HepG2 (cell line): ENCODE measurements around the gene AKAP3. TPM values are rescaled to one million over a fixed set of nuclear protein-coding genes. Genes with fewer than 3 reads are reported as not detected.

Experiments used
- AHR ChIP-seq: IDR thresholded peaks from 2 replicates; pipeline ENCODE4 v1.6.1; 2018; ENCODE audit warnings: missing genetic modification reagents, missing compliant biosample characterization
- BCLAF1 ChIP-seq: fragments of 450-650 bp; IDR thresholded peaks from 2 replicates; pipeline ENCODE4 v1.6.1; 2017; ENCODE audit warnings: mild to moderate bottlenecking
- BORCS8-MEF2B ChIP-seq: sonication (generic); formaldehyde crosslinking; IDR thresholded peaks from 2 replicates; pipeline ENCODE4 v1.8.0; 2022; ENCODE audit warnings: mild to moderate bottlenecking, missing genetic modification reagents
- CC2D1A ChIP-seq: sonication (generic); formaldehyde crosslinking; IDR thresholded peaks from 2 replicates; pipeline ENCODE4 v1.8.1; 2023; ENCODE audit warnings: mild to moderate bottlenecking, missing genetic modification reagents
- ISL2 ChIP-seq: sonication (generic); formaldehyde crosslinking; IDR thresholded peaks from 2 replicates; pipeline ENCODE4 v1.5.0; 2020; ENCODE audit warnings: missing genetic modification reagents
- KDM6A ChIP-seq: IDR thresholded peaks from 2 replicates; pipeline ENCODE4 v1.6.1; 2016; ENCODE audit warnings: low read depth
- MEIS1 ChIP-seq: sonication (generic); formaldehyde crosslinking; IDR thresholded peaks from 2 replicates; pipeline ENCODE4 v1.9.0; 2021; ENCODE audit warnings: mild to moderate bottlenecking, missing genetic modification reagents, moderate library complexity, borderline replicate concordance
- MTA1 ChIP-seq: sonication (generic); formaldehyde crosslinking; IDR thresholded peaks from 2 replicates; pipeline ENCODE4 v1.4.0; 2020; ENCODE audit warnings: missing genetic modification reagents, mild to moderate bottlenecking, borderline replicate concordance
- MXI1 ChIP-seq: IDR thresholded peaks from 3 replicates; pipeline ENCODE4 v1.6.1; 2012; ENCODE audit warnings: low read depth, low read length, inconsistent platforms, borderline replicate concordance
- PHF20 ChIP-seq: sonication (generic); formaldehyde crosslinking; IDR thresholded peaks from 2 replicates; pipeline ENCODE4 v1.5.0; 2020; ENCODE audit warnings: mild to moderate bottlenecking, missing genetic modification reagents
- ZBTB49 ChIP-seq: sonication (generic); formaldehyde crosslinking; IDR thresholded peaks from 2 replicates; pipeline ENCODE4 v1.4.0; 2020; ENCODE audit warnings: missing genetic modification reagents, borderline replicate concordance
- ZNF570 ChIP-seq: sonication (generic); formaldehyde crosslinking; IDR thresholded peaks from 2 replicates; pipeline ENCODE4 v1.4.0; 2020; ENCODE audit warnings: mild to moderate bottlenecking, missing genetic modification reagents, borderline replicate concordance
- ZNF605 ChIP-seq: sonication (generic); formaldehyde crosslinking; IDR thresholded peaks from 2 replicates; pipeline ENCODE4 v1.8.0; 2022; ENCODE audit warnings: mild to moderate bottlenecking, missing genetic modification reagents
- ZNF773 ChIP-seq: sonication (generic); formaldehyde crosslinking; IDR thresholded peaks from 2 replicates; pipeline ENCODE4 v1.4.0; 2020; ENCODE audit warnings: missing genetic modification reagents, borderline replicate concordance
- ZNF839 ChIP-seq: sonication (generic); formaldehyde crosslinking; IDR thresholded peaks from 2 replicates; pipeline ENCODE4 v1.4.0; 2020; ENCODE audit warnings: missing genetic modification reagents, mild to moderate bottlenecking, borderline replicate concordance
- polyA plus RNA-seq, 8 experiments: library from polyadenylated mRNA; depleted of rRNA in 3 of 8; stranded (reverse) in 7 of 8; unstranded in 1 of 8; fragments of >200 nt; fragmentation: Illumina TruSeq in 4 of 8; extraction: Trizol in 4 of 8; gene quantifications; 2 replicates each; pipeline versions ENCODE4 v1.2.1 to v1.2.3, GENCODE V29; 2011 to 2016; ENCODE audit warnings: low read depth in 4 of 8, missing spikeins in 1 of 8, mixed read lengths in 1 of 8; ENCODE audit not compliant: insufficient read depth in 1 of 8
- total RNA-seq, 5 experiments: library from RNA; depleted of rRNA; stranded (reverse); fragments of >200 nt; fragmentation: Illumina TruSeq; extraction: Trizol; gene quantifications; 2 replicates each; pipeline ENCODE4 v1.2.3, GENCODE V29; 2016; ENCODE audit warnings: low read depth in 1 of 5
- TF ChIP-seq, protein P1 (sequence below): sonication (generic); formaldehyde crosslinking; IDR thresholded peaks from 2 replicates; pipeline ENCODE4 v1.4.0; 2020; ENCODE audit warnings: mild to moderate bottlenecking, missing genetic modification reagents
- TF ChIP-seq, protein P2 (sequence below): IDR thresholded peaks from 2 replicates; pipeline ENCODE4 v1.6.1; 2016; ENCODE audit warnings: missing compliant biosample characterization, missing genetic modification reagents, borderline replicate concordance

Gene AKAP3
- total and polyA plus RNA-seq, 2 of the 13 experiments (the other 11 are each of a cell fraction or from before 2014, with no cell fraction given): 0.22 to 0.49 TPM

DNA sequence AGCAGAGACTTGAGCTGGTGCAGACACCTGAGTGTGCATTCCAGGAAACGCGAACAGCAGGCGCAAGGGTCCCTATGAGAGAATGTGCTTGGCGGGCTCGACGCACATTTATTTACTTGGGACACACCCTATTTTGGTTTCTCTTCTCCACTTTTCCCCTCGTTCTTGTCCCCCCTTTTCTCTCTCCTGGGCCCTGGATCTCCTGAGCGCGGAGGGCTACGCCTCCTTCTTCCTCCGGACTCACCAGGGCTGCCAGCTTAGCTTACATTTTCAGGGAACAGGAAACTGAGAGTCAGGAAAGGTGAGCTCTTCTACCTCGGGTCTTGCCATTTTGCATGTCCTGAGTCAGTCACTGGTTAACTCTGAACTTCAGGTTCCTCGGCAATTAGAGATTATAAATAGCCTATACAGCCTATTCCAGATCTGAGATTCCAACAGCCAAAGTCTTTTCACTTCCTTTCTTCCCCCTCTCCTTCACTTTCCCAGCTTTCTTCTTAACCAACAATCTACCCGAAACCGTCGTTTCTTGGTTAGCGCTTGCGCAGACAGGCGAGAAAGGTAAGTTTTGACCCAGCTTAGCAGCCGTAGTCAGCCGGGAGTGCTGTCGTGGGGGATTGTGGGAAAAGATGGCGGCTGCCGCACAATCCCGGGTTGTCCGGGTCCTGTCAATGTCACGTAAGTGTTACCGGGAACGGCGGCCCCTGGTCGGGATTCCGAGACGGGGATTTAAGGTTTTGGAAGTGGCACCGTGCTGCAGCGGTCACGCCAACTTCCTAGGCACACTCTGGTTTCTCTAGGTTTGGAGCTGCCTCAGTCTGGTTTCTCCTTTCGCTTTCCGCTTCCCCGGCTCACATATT lies at the start of gene AKAP3, which contains the start of gene NDUFA9 (continued):
- TF ChIP-seq, protein P1, sequence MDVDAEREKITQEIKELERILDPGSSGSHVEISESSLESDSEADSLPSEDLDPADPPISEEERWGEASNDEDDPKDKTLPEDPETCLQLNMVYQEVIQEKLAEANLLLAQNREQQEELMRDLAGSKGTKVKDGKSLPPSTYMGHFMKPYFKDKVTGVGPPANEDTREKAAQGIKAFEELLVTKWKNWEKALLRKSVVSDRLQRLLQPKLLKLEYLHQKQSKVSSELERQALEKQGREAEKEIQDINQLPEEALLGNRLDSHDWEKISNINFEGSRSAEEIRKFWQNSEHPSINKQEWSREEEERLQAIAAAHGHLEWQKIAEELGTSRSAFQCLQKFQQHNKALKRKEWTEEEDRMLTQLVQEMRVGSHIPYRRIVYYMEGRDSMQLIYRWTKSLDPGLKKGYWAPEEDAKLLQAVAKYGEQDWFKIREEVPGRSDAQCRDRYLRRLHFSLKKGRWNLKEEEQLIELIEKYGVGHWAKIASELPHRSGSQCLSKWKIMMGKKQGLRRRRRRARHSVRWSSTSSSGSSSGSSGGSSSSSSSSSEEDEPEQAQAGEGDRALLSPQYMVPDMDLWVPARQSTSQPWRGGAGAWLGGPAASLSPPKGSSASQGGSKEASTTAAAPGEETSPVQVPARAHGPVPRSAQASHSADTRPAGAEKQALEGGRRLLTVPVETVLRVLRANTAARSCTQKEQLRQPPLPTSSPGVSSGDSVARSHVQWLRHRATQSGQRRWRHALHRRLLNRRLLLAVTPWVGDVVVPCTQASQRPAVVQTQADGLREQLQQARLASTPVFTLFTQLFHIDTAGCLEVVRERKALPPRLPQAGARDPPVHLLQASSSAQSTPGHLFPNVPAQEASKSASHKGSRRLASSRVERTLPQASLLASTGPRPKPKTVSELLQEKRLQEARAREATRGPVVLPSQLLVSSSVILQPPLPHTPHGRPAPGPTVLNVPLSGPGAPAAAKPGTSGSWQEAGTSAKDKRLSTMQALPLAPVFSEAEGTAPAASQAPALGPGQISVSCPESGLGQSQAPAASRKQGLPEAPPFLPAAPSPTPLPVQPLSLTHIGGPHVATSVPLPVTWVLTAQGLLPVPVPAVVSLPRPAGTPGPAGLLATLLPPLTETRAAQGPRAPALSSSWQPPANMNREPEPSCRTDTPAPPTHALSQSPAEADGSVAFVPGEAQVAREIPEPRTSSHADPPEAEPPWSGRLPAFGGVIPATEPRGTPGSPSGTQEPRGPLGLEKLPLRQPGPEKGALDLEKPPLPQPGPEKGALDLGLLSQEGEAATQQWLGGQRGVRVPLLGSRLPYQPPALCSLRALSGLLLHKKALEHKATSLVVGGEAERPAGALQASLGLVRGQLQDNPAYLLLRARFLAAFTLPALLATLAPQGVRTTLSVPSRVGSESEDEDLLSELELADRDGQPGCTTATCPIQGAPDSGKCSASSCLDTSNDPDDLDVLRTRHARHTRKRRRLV (CRISPR knock-in tag): 0 out of 2 replicates have a peak, but pooled peaks have one; percentile 8
- TF ChIP-seq MTA1 (CRISPR knock-in tag) (no peak), ZNF773 (no peak), PHF20 (CRISPR knock-in tag) (peak; percentile 95), BORCS8-MEF2B (CRISPR knock-in tag) (0 out of 2 replicates have a peak, but pooled peaks have one; percentile 33), ZBTB49 (CRISPR knock-in tag) (no peak), MEIS1 (CRISPR knock-in tag) (0 out of 2 replicates have a peak, but pooled peaks have one; percentile 21), ISL2 (CRISPR knock-in tag) (no peak), AHR (CRISPR knock-in tag) (peak; percentile 41; the same call in 1 of the 2 replicates), KDM6A (no peak), ZNF605 (CRISPR knock-in tag) (no peak), ZNF839 (CRISPR knock-in tag) (no peak), ZNF570 (CRISPR knock-in tag) (no peak), MXI1 (no peak), CC2D1A (no peak), BCLAF1 (no peak)
- TF ChIP-seq, protein P2, sequence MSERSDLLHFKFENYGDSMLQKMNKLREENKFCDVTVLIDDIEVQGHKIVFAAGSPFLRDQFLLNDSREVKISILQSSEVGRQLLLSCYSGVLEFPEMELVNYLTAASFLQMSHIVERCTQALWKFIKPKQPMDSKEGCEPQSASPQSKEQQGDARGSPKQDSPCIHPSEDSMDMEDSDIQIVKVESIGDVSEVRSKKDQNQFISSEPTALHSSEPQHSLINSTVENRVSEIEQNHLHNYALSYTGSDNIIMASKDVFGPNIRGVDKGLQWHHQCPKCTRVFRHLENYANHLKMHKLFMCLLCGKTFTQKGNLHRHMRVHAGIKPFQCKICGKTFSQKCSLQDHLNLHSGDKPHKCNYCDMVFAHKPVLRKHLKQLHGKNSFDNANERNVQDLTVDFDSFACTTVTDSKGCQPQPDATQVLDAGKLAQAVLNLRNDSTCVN (CRISPR knock-in tag): no peak
